HepG2 (cell line): ENCODE results near the gene UQCC2. TPM values are rescaled to one million over a fixed set of nuclear protein-coding genes. Genes with fewer than 3 reads are reported as not detected.
A peak's percentile ranks its signal among the peaks of the same experiment; 100 is the strongest.

Experiments
- CCDC6 ChIP-seq: sonication (generic); formaldehyde crosslinking; IDR thresholded peaks from 2 replicates; pipeline ENCODE4 v1.8.1; 2022; ENCODE audit warnings: mild to moderate bottlenecking, missing genetic modification reagents, moderate library complexity
- DPF2 ChIP-seq: sonication (generic); formaldehyde crosslinking; IDR thresholded peaks from 2 replicates; pipeline ENCODE4 v1.4.0; 2020; ENCODE audit warnings: mild to moderate bottlenecking, low read depth, missing genetic modification reagents, borderline replicate concordance
- GLI4 ChIP-seq: sonication (generic); formaldehyde crosslinking; IDR thresholded peaks from 2 replicates; pipeline ENCODE4 v1.5.1; 2020; ENCODE audit warnings: missing genetic modification reagents, mild to moderate bottlenecking, moderate library complexity, borderline replicate concordance
- KLF9 ChIP-seq: IDR thresholded peaks from 2 replicates; pipeline ENCODE4 v1.6.1; 2016; ENCODE audit warnings: low read depth
- SKI ChIP-seq: fragments of 450-650 bp; IDR thresholded peaks from one replicate; pipeline ENCODE4 v1.6.1; 2018; ENCODE audit warnings: mild to moderate bottlenecking; ENCODE audit not compliant: partially characterized antibody
- SP4 ChIP-seq: sonication (generic); formaldehyde crosslinking; IDR thresholded peaks from 2 replicates; pipeline ENCODE4 v1.8.1; 2023; ENCODE audit warnings: mild to moderate bottlenecking, missing genetic modification reagents
- ZKSCAN8 ChIP-seq: IDR thresholded peaks from 2 replicates; pipeline ENCODE4 v1.6.1; 2016; ENCODE audit warnings: borderline replicate concordance, missing genetic modification reagents, missing compliant biosample characterization
- ZNF749 ChIP-seq: sonication (generic); formaldehyde crosslinking; IDR thresholded peaks from 2 replicates; pipeline ENCODE4 v1.8.0; 2022; ENCODE audit warnings: mild to moderate bottlenecking, missing genetic modification reagents, moderate library complexity, borderline replicate concordance
- polyA plus RNA-seq, 8 experiments: library from polyadenylated mRNA; depleted of rRNA in 3 of 8; stranded (reverse) in 7 of 8; unstranded in 1 of 8; fragments of >200 nt; fragmentation: Illumina TruSeq in 4 of 8; extraction: Trizol in 4 of 8; gene quantifications; 2 replicates each; pipeline versions ENCODE4 v1.2.1 to v1.2.3, GENCODE V29; 2011 to 2016; ENCODE audit warnings: low read depth in 4 of 8, missing spikeins in 1 of 8, mixed read lengths in 1 of 8; ENCODE audit not compliant: insufficient read depth in 1 of 8
- total RNA-seq, 5 experiments: library from RNA; depleted of rRNA; stranded (reverse); fragments of >200 nt; fragmentation: Illumina TruSeq; extraction: Trizol; gene quantifications; 2 replicates each; pipeline ENCODE4 v1.2.3, GENCODE V29; 2016; ENCODE audit warnings: low read depth in 1 of 5
- TF ChIP-seq, protein P1 (sequence below): sonication (generic); formaldehyde crosslinking; IDR thresholded peaks from 2 replicates; pipeline ENCODE4 v1.5.0; 2020; ENCODE audit warnings: missing genetic modification reagents
- TF ChIP-seq, protein P2 (sequence below): sonication (generic); formaldehyde crosslinking; IDR thresholded peaks from 2 replicates; pipeline ENCODE4 v1.4.0; 2020; ENCODE audit warnings: missing genetic modification reagents
- TF ChIP-seq, protein P3 (sequence below): fragments of 450-650 bp; IDR thresholded peaks from 2 replicates; pipeline ENCODE4 v1.6.1; 2017; ENCODE audit warnings: mild to moderate bottlenecking
- TF ChIP-seq, protein P4 (sequence below): sonication (generic); formaldehyde crosslinking; IDR thresholded peaks from 2 replicates; pipeline ENCODE4 v1.5.1; 2020; ENCODE audit warnings: mild to moderate bottlenecking, missing genetic modification reagents, moderate library complexity

Gene UQCC2
- total and polyA plus RNA-seq, 2 of the 13 experiments (the other 11 are each of a cell fraction or from before 2014, with no cell fraction given), result 82.4 to 238 TPM

DNA sequence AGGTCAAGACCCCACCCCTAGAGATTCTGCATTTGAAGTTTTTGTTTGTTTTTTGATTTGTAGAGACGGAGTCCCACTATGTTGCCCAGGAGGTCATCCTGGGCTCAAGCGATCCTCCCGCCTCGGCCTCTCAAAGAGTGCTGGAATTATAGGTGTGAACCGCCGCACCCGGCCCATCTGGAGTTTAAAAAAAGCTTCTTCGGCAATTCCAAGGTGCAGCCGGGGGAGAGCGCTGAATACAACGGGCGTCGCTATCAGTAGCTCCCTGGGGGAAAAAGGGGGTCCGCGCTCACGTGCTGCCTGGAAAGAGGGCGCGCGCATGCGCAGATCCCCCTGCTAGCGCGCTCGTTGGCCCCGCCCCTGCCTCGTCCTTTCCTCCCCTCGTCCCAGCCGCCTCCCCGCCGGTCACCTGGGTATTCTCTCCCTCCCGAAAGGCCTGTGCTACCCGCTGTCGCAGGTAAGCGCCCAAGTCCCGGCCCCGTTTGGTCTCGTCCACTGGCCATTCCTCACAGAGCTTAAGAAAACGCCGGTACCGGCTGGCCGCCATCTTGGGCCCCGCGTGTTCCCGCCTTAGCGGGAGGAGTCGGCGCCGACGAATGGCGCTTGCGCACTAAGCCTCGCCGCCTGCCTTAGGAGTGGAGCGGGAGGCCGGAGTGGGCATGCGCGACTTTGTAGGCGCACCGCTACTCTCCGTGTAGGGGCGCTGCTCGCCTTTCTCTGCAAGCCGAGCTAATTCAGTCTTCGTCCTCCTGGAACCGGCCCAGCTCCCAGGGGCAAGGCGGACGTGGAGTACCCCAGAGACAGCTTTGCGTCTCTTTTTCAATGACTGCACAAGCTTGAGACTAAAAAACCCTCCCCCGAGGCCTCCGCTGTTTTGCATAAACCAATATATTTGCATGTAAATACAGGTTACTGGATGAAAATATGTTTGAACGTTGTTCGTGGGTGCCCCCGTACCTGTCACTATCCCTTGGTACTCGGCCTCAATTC is at the start of gene UQCC2 (continued):
- TF ChIP-seq KLF9 (CRISPR knock-in tag) (peak; percentile 58; the same call in 1 of the 2 replicates), GLI4 (CRISPR knock-in tag) (peak; percentile 93; the same call in 1 of the 2 replicates), CCDC6 (peak; percentile 86; the same call in 1 of the 2 replicates), SP4 (CRISPR knock-in tag) (peak; percentile 82; the same call in 1 of the 2 replicates), DPF2 (CRISPR knock-in tag) (no peak), ZNF749 (CRISPR knock-in tag) (peak; percentile 69; the same call in 1 of the 2 replicates), ZKSCAN8 (CRISPR knock-in tag) (peak; percentile 79; the same call in 1 of the 2 replicates), SKI (peak; percentile 33)
- TF ChIP-seq, protein P1, sequence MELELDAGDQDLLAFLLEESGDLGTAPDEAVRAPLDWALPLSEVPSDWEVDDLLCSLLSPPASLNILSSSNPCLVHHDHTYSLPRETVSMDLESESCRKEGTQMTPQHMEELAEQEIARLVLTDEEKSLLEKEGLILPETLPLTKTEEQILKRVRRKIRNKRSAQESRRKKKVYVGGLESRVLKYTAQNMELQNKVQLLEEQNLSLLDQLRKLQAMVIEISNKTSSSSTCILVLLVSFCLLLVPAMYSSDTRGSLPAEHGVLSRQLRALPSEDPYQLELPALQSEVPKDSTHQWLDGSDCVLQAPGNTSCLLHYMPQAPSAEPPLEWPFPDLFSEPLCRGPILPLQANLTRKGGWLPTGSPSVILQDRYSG, result no peak
- TF ChIP-seq, protein P2, sequence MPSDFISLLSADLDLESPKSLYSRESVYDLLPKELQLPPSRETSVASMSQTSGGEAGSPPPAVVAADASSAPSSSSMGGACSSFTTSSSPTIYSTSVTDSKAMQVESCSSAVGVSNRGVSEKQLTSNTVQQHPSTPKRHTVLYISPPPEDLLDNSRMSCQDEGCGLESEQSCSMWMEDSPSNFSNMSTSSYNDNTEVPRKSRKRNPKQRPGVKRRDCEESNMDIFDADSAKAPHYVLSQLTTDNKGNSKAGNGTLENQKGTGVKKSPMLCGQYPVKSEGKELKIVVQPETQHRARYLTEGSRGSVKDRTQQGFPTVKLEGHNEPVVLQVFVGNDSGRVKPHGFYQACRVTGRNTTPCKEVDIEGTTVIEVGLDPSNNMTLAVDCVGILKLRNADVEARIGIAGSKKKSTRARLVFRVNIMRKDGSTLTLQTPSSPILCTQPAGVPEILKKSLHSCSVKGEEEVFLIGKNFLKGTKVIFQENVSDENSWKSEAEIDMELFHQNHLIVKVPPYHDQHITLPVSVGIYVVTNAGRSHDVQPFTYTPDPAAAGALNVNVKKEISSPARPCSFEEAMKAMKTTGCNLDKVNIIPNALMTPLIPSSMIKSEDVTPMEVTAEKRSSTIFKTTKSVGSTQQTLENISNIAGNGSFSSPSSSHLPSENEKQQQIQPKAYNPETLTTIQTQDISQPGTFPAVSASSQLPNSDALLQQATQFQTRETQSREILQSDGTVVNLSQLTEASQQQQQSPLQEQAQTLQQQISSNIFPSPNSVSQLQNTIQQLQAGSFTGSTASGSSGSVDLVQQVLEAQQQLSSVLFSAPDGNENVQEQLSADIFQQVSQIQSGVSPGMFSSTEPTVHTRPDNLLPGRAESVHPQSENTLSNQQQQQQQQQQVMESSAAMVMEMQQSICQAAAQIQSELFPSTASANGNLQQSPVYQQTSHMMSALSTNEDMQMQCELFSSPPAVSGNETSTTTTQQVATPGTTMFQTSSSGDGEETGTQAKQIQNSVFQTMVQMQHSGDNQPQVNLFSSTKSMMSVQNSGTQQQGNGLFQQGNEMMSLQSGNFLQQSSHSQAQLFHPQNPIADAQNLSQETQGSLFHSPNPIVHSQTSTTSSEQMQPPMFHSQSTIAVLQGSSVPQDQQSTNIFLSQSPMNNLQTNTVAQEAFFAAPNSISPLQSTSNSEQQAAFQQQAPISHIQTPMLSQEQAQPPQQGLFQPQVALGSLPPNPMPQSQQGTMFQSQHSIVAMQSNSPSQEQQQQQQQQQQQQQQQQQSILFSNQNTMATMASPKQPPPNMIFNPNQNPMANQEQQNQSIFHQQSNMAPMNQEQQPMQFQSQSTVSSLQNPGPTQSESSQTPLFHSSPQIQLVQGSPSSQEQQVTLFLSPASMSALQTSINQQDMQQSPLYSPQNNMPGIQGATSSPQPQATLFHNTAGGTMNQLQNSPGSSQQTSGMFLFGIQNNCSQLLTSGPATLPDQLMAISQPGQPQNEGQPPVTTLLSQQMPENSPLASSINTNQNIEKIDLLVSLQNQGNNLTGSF, result peak; percentile 88
- TF ChIP-seq, protein P3, sequence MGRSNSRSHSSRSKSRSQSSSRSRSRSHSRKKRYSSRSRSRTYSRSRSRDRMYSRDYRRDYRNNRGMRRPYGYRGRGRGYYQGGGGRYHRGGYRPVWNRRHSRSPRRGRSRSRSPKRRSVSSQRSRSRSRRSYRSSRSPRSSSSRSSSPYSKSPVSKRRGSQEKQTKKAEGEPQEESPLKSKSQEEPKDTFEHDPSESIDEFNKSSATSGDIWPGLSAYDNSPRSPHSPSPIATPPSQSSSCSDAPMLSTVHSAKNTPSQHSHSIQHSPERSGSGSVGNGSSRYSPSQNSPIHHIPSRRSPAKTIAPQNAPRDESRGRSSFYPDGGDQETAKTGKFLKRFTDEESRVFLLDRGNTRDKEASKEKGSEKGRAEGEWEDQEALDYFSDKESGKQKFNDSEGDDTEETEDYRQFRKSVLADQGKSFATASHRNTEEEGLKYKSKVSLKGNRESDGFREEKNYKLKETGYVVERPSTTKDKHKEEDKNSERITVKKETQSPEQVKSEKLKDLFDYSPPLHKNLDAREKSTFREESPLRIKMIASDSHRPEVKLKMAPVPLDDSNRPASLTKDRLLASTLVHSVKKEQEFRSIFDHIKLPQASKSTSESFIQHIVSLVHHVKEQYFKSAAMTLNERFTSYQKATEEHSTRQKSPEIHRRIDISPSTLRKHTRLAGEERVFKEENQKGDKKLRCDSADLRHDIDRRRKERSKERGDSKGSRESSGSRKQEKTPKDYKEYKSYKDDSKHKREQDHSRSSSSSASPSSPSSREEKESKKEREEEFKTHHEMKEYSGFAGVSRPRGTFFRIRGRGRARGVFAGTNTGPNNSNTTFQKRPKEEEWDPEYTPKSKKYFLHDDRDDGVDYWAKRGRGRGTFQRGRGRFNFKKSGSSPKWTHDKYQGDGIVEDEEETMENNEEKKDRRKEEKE, result no peak
- TF ChIP-seq, protein P4, sequence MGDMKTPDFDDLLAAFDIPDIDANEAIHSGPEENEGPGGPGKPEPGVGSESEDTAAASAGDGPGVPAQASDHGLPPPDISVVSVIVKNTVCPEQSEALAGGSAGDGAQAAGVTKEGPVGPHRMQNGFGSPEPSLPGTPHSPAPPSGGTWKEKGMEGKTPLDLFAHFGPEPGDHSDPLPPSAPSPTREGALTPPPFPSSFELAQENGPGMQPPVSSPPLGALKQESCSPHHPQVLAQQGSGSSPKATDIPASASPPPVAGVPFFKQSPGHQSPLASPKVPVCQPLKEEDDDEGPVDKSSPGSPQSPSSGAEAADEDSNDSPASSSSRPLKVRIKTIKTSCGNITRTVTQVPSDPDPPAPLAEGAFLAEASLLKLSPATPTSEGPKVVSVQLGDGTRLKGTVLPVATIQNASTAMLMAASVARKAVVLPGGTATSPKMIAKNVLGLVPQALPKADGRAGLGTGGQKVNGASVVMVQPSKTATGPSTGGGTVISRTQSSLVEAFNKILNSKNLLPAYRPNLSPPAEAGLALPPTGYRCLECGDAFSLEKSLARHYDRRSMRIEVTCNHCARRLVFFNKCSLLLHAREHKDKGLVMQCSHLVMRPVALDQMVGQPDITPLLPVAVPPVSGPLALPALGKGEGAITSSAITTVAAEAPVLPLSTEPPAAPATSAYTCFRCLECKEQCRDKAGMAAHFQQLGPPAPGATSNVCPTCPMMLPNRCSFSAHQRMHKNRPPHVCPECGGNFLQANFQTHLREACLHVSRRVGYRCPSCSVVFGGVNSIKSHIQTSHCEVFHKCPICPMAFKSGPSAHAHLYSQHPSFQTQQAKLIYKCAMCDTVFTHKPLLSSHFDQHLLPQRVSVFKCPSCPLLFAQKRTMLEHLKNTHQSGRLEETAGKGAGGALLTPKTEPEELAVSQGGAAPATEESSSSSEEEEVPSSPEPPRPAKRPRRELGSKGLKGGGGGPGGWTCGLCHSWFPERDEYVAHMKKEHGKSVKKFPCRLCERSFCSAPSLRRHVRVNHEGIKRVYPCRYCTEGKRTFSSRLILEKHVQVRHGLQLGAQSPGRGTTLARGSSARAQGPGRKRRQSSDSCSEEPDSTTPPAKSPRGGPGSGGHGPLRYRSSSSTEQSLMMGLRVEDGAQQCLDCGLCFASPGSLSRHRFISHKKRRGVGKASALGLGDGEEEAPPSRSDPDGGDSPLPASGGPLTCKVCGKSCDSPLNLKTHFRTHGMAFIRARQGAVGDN (CRISPR knock-in tag), result peak; percentile 99
